Endothelial cell of umbilical vein (primary cell): Measurements from ENCODE around the gene TULP1. TPM values are rescaled to one million over a fixed set of nuclear protein-coding genes. Genes with fewer than 3 reads are reported as not detected.
A peak's percentile ranks its signal among the peaks of the same experiment; 100 is the strongest.

Experiments
- BruUV-seq: library from RNA; stranded (reverse); fragments of 400-500 nt; replicated peaks from 2 replicates; lab custom pipeline; 2021; lab: Mats Ljungman, UMichigan
- CTCF ChIA-PET: fragments of 300-600, 350-600 bp; sonication (Branson Sonifier 250); formaldehyde crosslinking; loops from one replicate; lab custom pipeline; 2021; ENCODE audit warnings: antibody characterized with exemption, inconsistent platforms; lab: Charles Lee
- POLR2A ChIA-PET: fragments of 300-600, 350-600 bp; sonication (Branson Sonifier 250); formaldehyde crosslinking; loops from one replicate; lab custom pipeline; 2021; ENCODE audit warnings: antibody characterized with exemption, inconsistent platforms; lab: Charles Lee
- DNase-seq: peaks from one replicate; pipeline ENCODE4 v3.0.0-alpha.2; 2011; ENCODE audit warnings: low read depth, low spot score
- FAIRE-seq: peaks from 2 replicates; lab custom pipeline; 2011; peaks lifted over from hg19 to GRCh38; lab: Jason Lieb, UNC
- H2AFZ ChIP-seq: 2 replicates; pipeline ENCODE4 v1.6.0; 2012; ENCODE audit warnings: low read depth, low read length, control low read depth, inconsistent platforms
- H3K27ac ChIP-seq: 2 replicates; pipeline ENCODE4 v1.5.1; 2011; ENCODE audit warnings: low read depth, mild to moderate bottlenecking, control low read depth, low read length, moderate library complexity; ENCODE audit not compliant: insufficient read depth
- H3K27me3 ChIP-seq, 2 experiments: 2 replicates each; pipeline versions ENCODE4 v1.6.0 to v1.6.1; 2011; ENCODE audit warnings: low read length in 2 of 2, mixed read lengths in 1 of 2; ENCODE audit not compliant: control insufficient read depth in 2 of 2, insufficient read depth in 2 of 2
- H3K36me3 ChIP-seq, 2 experiments: 2 replicates in 1 of 2; 3 replicates in 1 of 2; pipeline ENCODE4 v1.5.1; 2011; ENCODE audit warnings: low read length in 2 of 2, mild to moderate bottlenecking in 1 of 2, moderate library complexity in 1 of 2; ENCODE audit not compliant: control insufficient read depth in 2 of 2, insufficient read depth in 2 of 2; ENCODE audit errors: extremely low read depth in 1 of 2
- H3K4me1 ChIP-seq: 3 replicates; pipeline ENCODE4 v1.5.1; 2011; ENCODE audit warnings: mild to moderate bottlenecking, low read length; ENCODE audit not compliant: control insufficient read depth, insufficient read depth; ENCODE audit errors: extremely low read depth
- H3K4me2 ChIP-seq: 2 replicates; pipeline ENCODE4 v1.6.1; 2011; ENCODE audit warnings: low read length, control low read depth, mixed read lengths; ENCODE audit not compliant: insufficient read depth
- H3K4me3 ChIP-seq, 3 experiments: fragments of 200-600 bp in 1 of 3; sonication (generic), shearing (Covaris generic) in 1 of 3; replicated peaks in 1 of 3; 2 replicates each; pipeline ENCODE4 v1.5.1; 2011 to 2016; ENCODE audit warnings: control low read depth in 3 of 3, low read length in 3 of 3, mild to moderate bottlenecking in 2 of 3, inconsistent platforms in 1 of 3, low read depth in 1 of 3, moderate library complexity in 1 of 3; ENCODE audit not compliant: insufficient read depth in 1 of 3
- H3K79me2 ChIP-seq: 2 replicates; pipeline ENCODE4 v1.6.0; 2012; ENCODE audit warnings: low read length, inconsistent platforms; ENCODE audit not compliant: control insufficient read depth, insufficient read depth
- H3K9ac ChIP-seq: replicated peaks from 2 replicates; pipeline ENCODE3; 2011; ENCODE audit warnings: low read length, control low read depth; ENCODE audit not compliant: insufficient read depth; ENCODE audit errors: extremely low read depth
- H3K9me1 ChIP-seq: replicated peaks from 3 replicates; pipeline ENCODE4 v1.6.0; 2011; ENCODE audit warnings: mild to moderate bottlenecking, low read length; ENCODE audit not compliant: control insufficient read depth, insufficient read depth; ENCODE audit errors: extremely low read depth
- H3K9me3 ChIP-seq: replicated peaks from 2 replicates; pipeline ENCODE4 v1.5.1; 2012; ENCODE audit warnings: low read length, inconsistent platforms; ENCODE audit not compliant: control insufficient read depth, insufficient read depth
- H4K20me1 ChIP-seq: replicated peaks from 2 replicates; pipeline ENCODE3; 2011; ENCODE audit warnings: mild to moderate bottlenecking, low read length; ENCODE audit not compliant: control insufficient read depth, insufficient read depth; ENCODE audit errors: extremely low read depth
- EZH2 ChIP-seq: IDR thresholded peaks from 2 replicates; pipeline ENCODE4 v1.6.1; 2012; ENCODE audit warnings: borderline replicate concordance, low read depth, mild to moderate bottlenecking, moderate library complexity, low read length, inconsistent platforms; ENCODE audit not compliant: severe bottlenecking
- MAX ChIP-seq: IDR thresholded peaks from 2 replicates; pipeline ENCODE4 v1.6.1; 2011; ENCODE audit not compliant: insufficient read depth, insufficient read length
- POLR2AphosphoS5 ChIP-seq: IDR thresholded peaks from 2 replicates; pipeline ENCODE4 v1.6.1; 2012; ENCODE audit warnings: low read depth, mild to moderate bottlenecking, control low read depth, low read length, moderate library complexity; ENCODE audit not compliant: insufficient read depth
- dilution Hi-C: fragments of 300-500 bp; cut with MboI; formaldehyde crosslinking; loops from one replicate; pipeline ENCODE4 v1.15.0; 2019; ENCODE audit warnings: low sequenced_read_pairs; ENCODE audit not compliant: extremely low pct_ligation_motif_present
- intact Hi-C: fragments of 100-400 bp; cut with micrococcal nuclease; formaldehyde crosslinking; loops from one replicate; pipeline ENCODE4 v1.10.0; 2022
- polyA plus RNA-seq, 4 experiments: library from polyadenylated mRNA; depleted of rRNA in 3 of 4; stranded (reverse) in 3 of 4; unstranded in 1 of 4; fragments of >200 nt; gene quantifications; 2 replicates each; pipeline versions ENCODE4 v1.2.1 to v1.2.3, GENCODE V29; 2011 to 2012; ENCODE audit warnings: missing spikeins in 1 of 4
- total RNA-seq: library from RNA; stranded (reverse); gene quantifications from 2 replicates; pipeline ENCODE4 v1.2.3, GENCODE V29; 2021

The TULP1 gene
- total and polyA plus RNA-seq, 2 donors (not counting 3 experiments of a cell fraction or from before 2014, with no cell fraction given) = not detected

GRCh38 chr6:35452183-35453090 lies 60.3 kb downstream of the TULP1 start, which contains the start of gene FANCE:
Gene FANCE, plus strand, starts transcription at chr6:35452338. Its CDS starts 208 bp downstream, at chr6:35452546.
- peak; percentile 94 for FAIRE-seq

More at GRCh38 chr6:35452183-35453090, 60.3 kb downstream of the TULP1 start, which contains the start of gene FANCE:
- H3K9me3 ChIP-seq = no peaks in the 10 kb centered on the region
- H4K20me1 ChIP-seq = no peaks in the 10 kb centered on the region
- BruUV-seq = no TSS peak
- ChIA-PET CTCF (interaction anchor here (0.7 to 7.3 kb wide), 6 partner anchors 16 to 285 kb away, joined by 3 to 270 read pairs (median 8); partner anchors contain the start of genes ARMC12, PPARD and RPL10A), POLR2A (no interaction called here)
- peak within 1 kb of the TSS; percentile 93 for H2AFZ ChIP-seq
- peak within 1 kb of the TSS; percentile 78 for H3K4me2 ChIP-seq
- DNase-seq = peak; percentile 98
- intact Hi-C loops (loop anchor here (1.0 kb wide), 1 partner anchor 16 kb away; the partner anchor contains the start of gene RPL10A), dilution Hi-C loops (no loop called here)
- peaks cover 0 to 2% of the 10 kb centered on the region in 2 experiments for H3K27me3 ChIP-seq
- peak within 1 kb of the TSS; percentile 75 for H3K9ac ChIP-seq
- no peak for TF ChIP-seq EZH2
- peak; percentile 59 for TF ChIP-seq POLR2AphosphoS5
- peak; percentile 7 for TF ChIP-seq MAX
- H3K27ac ChIP-seq = no peak within 1 kb of the TSS
- H3K9me1 ChIP-seq = no peaks in the 10 kb centered on the region
- peaks cover 0 to 6% of the 10 kb centered on the region in 2 experiments for H3K36me3 ChIP-seq
- peak within 1 kb of the TSS; percentile 41 to 83 (median 69) for H3K4me3 ChIP-seq
- peaks cover 16% of the 10 kb centered on the region for H3K4me1 ChIP-seq
- H3K79me2 ChIP-seq = no peaks in the 10 kb centered on the region
